Liver (tissue), 9 donors: ENCODE data around the gene ARTN. TPM values are rescaled to one million over a fixed set of nuclear protein-coding genes. Genes with fewer than 3 reads are reported as not detected.

Experiments
- DNase-seq: peaks from one replicate; pipeline ENCODE4 v3.0.0-alpha.2; 2017; ENCODE audit warnings: low spot score
- H3K27ac ChIP-seq, 2 donors: one replicate each; pipeline ENCODE4 v1.7.0; 2013; ENCODE audit warnings: inconsistent platforms in 2 of 2, low read length in 2 of 2, control low read depth in 1 of 2, low read depth in 1 of 2, mild to moderate bottlenecking in 1 of 2
- H3K27me3 ChIP-seq, 4 donors: one replicate each; pipeline versions ENCODE4 v1.6.1 to v1.7.0; 2013; ENCODE audit warnings: low read length in 3 of 4, inconsistent platforms in 1 of 4, mild to moderate bottlenecking in 1 of 4, moderate library complexity in 1 of 4; ENCODE audit not compliant: control insufficient read depth in 4 of 4, insufficient read depth in 4 of 4
- H3K36me3 ChIP-seq, 4 donors: one replicate each; pipeline versions ENCODE4 v1.6.1 to v1.7.0; 2013; ENCODE audit warnings: low read length in 3 of 4, mild to moderate bottlenecking in 3 of 4, low read depth in 1 of 4, moderate library complexity in 1 of 4; ENCODE audit not compliant: control insufficient read depth in 4 of 4, insufficient read depth in 3 of 4
- H3K4me1 ChIP-seq, 4 donors: one replicate each; pipeline versions ENCODE4 v1.6.1 to v1.7.0; 2013; ENCODE audit warnings: low read length in 3 of 4, mild to moderate bottlenecking in 3 of 4, moderate library complexity in 1 of 4; ENCODE audit not compliant: control insufficient read depth in 4 of 4, insufficient read depth in 4 of 4
- H3K4me3 ChIP-seq, 3 donors: one replicate each; pipeline versions ENCODE4 v1.6.1 to v1.7.0; 2013; ENCODE audit warnings: low read length in 3 of 3, control low read depth in 1 of 3, low read depth in 1 of 3, mild to moderate bottlenecking in 1 of 3
- H3K9ac ChIP-seq, 2 donors: one replicate each; pipeline ENCODE4 v1.7.0; 2013; ENCODE audit warnings: low read length in 2 of 2, mild to moderate bottlenecking in 2 of 2, moderate library complexity in 2 of 2, control low read depth in 1 of 2, low read depth in 1 of 2
- H3K9me3 ChIP-seq, 4 donors: one replicate each; pipeline versions ENCODE4 v1.6.1 to v1.7.0; 2013; ENCODE audit warnings: low read length in 3 of 4; ENCODE audit not compliant: control insufficient read depth in 4 of 4
- ATF3 ChIP-seq: IDR thresholded peaks from 2 replicates; pipeline ENCODE4 v1.6.1; 2016; ENCODE audit warnings: antibody characterized with exemption
- CTCF ChIP-seq: fragments of 150-350 bp; IDR thresholded peaks from 2 replicates; pipeline ENCODE4 v1.5.1; 2017; ENCODE audit warnings: improper control_type of control experiment, low read depth, low read length; ENCODE audit not compliant: missing input control
- EGR1 ChIP-seq, 2 donors: IDR thresholded peaks; 2 replicates each; pipeline ENCODE4 v1.6.1; 2016 to 2018; ENCODE audit warnings: antibody characterized with exemption in 2 of 2, low read depth in 2 of 2
- FOXA1 ChIP-seq: IDR thresholded peaks from 2 replicates; pipeline ENCODE4 v1.6.1; 2016; ENCODE audit warnings: antibody characterized with exemption
- FOXA2 ChIP-seq: IDR thresholded peaks from 2 replicates; pipeline ENCODE4 v1.6.1; 2016; ENCODE audit warnings: antibody characterized with exemption
- GABPA ChIP-seq, 2 donors: IDR thresholded peaks in 1 of 2; conservative IDR thresholded peaks in 1 of 2; 2 replicates each; pipeline ENCODE4 v1.6.1; 2016; ENCODE audit warnings: antibody characterized with exemption in 2 of 2, mild to moderate bottlenecking in 1 of 2, moderate library complexity in 1 of 2
- HNF4A ChIP-seq, 2 donors: conservative IDR thresholded peaks; 2 replicates each; pipeline ENCODE4 v1.6.1; 2016; ENCODE audit warnings: antibody characterized with exemption in 2 of 2, mild to moderate bottlenecking in 2 of 2
- HNF4G ChIP-seq: IDR thresholded peaks from 2 replicates; pipeline ENCODE4 v1.6.1; 2016; ENCODE audit warnings: antibody characterized with exemption
- JUND ChIP-seq, 2 donors: IDR thresholded peaks; 2 replicates each; pipeline ENCODE4 v1.6.1; 2016; ENCODE audit warnings: antibody characterized with exemption in 2 of 2
- NR2F2 ChIP-seq: IDR thresholded peaks from 2 replicates; pipeline ENCODE4 v1.6.1; 2016; ENCODE audit warnings: antibody characterized with exemption
- RAD21 ChIP-seq, 2 donors: IDR thresholded peaks; 2 replicates each; pipeline ENCODE4 v1.6.1; 2016; ENCODE audit warnings: antibody characterized with exemption in 2 of 2, mild to moderate bottlenecking in 2 of 2
- REST ChIP-seq: IDR thresholded peaks from 2 replicates; pipeline ENCODE4 v1.6.1; 2016; ENCODE audit warnings: antibody characterized with exemption, mild to moderate bottlenecking
- RXRA ChIP-seq, 2 donors: IDR thresholded peaks; 2 replicates each; pipeline ENCODE4 v1.6.1; 2017 to 2018; ENCODE audit warnings: antibody characterized with exemption in 2 of 2, mild to moderate bottlenecking in 1 of 2
- TAF1 ChIP-seq: conservative IDR thresholded peaks from 2 replicates; pipeline ENCODE4 v1.6.1; 2016; ENCODE audit warnings: antibody characterized with exemption, mild to moderate bottlenecking
- ZBTB33 ChIP-seq: IDR thresholded peaks from 2 replicates; pipeline ENCODE4 v1.6.1; 2016; ENCODE audit warnings: antibody characterized with exemption
- WGBS: extraction: QIAGEN DNeasy Blood & Tissue Kit; methylation state at CpG from one replicate; pipeline ENCODE4 v1.1.7; 2013; 5-methylcytosine and 5-hydroxymethylcytosine counted together
- polyA plus RNA-seq, 2 donors: library from polyadenylated mRNA; stranded (reverse) in 1 of 2; unstranded in 1 of 2; fragments of 200-250 nt in 1 of 2; fragments of >200 nt in 1 of 2; fragmentation: Nextera tagmentation in 1 of 2; extraction: Ambion mirVana in 1 of 2; gene quantifications; one replicate each; pipeline versions ENCODE4 v1.2.1 to v1.2.3, GENCODE V29; 2013 to 2015
- total RNA-seq, 2 donors: library from RNA; depleted of rRNA; stranded (reverse); fragments of >200 nt; gene quantifications; one replicate each; pipeline ENCODE4 v1.2.3, GENCODE V29; 2014
- donor health status: healthy.
- donor health status: healthy.
- donor health status: healthy.
- donor health status: healthy.
- donor health status: healthy.

ARTN gene
- total and polyA plus RNA-seq, 4 donors, result 0.05 to 0.08 TPM; not detected in 2

- peaks cover 0 to 28% (median 6%) of the 10 kb centered on the region in 4 donors for H3K36me3 ChIP-seq
- no peak overlapping the region for H3K9ac ChIP-seq
- no peak overlapping the region for H3K4me3 ChIP-seq
- 92% methylated on average over 3 of the region's 3 CpGs for WGBS
- TF ChIP-seq ATF3 (no peak), GABPA (IDR thresholded peaks at IDR 0.05 in 1 of 2, conservative IDR thresholded peaks at IDR 0.05 in 1 of 2) (no peak), EGR1 (IDR thresholded peaks at IDR 0.05; ENCODE audit: low read depth in 2 of 2) (no peak), TAF1 (no peak), HNF4G (no peak), FOXA2 (no peak), ZBTB33 (no peak), HNF4A (conservative IDR thresholded peaks at IDR 0.05) (no peak), NR2F2 (no peak), RAD21 (IDR thresholded peaks at IDR 0.05) (no peak), JUND (IDR thresholded peaks at IDR 0.05) (no peak), RXRA (IDR thresholded peaks at IDR 0.05) (no peak)
- H3K27me3 ChIP-seq, result no peaks in the 10 kb centered on the region
- no peaks in the 10 kb centered on the region for H3K9me3 ChIP-seq
- no peak overlapping the region for H3K27ac ChIP-seq
- H3K4me1 ChIP-seq, result peaks cover 0 to 7% (median 4%) of the 10 kb centered on the region in 4 donors
- DNase-seq, result no peak
Observed at GRCh38 chr1:43953361-43953760, 19.8 kb downstream of the ARTN start.

GRCh38 chr1:43954036-43954435, 20.4 kb downstream of the ARTN start:
- Histone ChIP-seq H3K27ac (no peak overlapping the region), H3K4me3 (no peak overlapping the region), H3K36me3 (peaks cover 2 to 33% (median 8%) of the 10 kb centered on the region in 4 donors), H3K9ac (no peak overlapping the region), H3K27me3 (no peaks in the 10 kb centered on the region), H3K4me1 (no peaks in the 10 kb centered on the region), H3K9me3 (no peaks in the 10 kb centered on the region)
- DNase-seq, result no peak
- TF ChIP-seq ZBTB33, result no peak
- TF ChIP-seq JUND (IDR thresholded peaks at IDR 0.05), result no peak
- no peak for TF ChIP-seq EGR1 (IDR thresholded peaks at IDR 0.05; ENCODE audit: low read depth in 2 of 2)
- 95% methylated on average over 5 of the region's 5 CpGs for WGBS

- TF ChIP-seq REST (no peak), HNF4G (no peak), FOXA1 (no peak), JUND (IDR thresholded peaks at IDR 0.05) (no peak), ATF3 (no peak), EGR1 (IDR thresholded peaks at IDR 0.05; ENCODE audit: low read depth in 2 of 2) (no peak), FOXA2 (no peak), CTCF (no peak)
- no peaks in the 10 kb centered on the region for H3K27me3 ChIP-seq
- 97% methylated on average over 8 of the region's 8 CpGs for WGBS
- no peak overlapping the region for H3K9ac ChIP-seq
- DNase-seq, result no peak
- H3K4me3 ChIP-seq, result no peak overlapping the region
- no peaks in the 10 kb centered on the region for H3K9me3 ChIP-seq
- H3K4me1 ChIP-seq, result no peaks in the 10 kb centered on the region
- H3K36me3 ChIP-seq, result peaks cover 2 to 47% (median 14%) of the 10 kb centered on the region in 4 donors
- no peak overlapping the region for H3K27ac ChIP-seq
Observed at GRCh38 chr1:43956234-43956633, 22.6 kb downstream of the ARTN start.
